Measurements from ENCODE around the gene NRG4.

- TF ChIP-seq, protein P1, sequence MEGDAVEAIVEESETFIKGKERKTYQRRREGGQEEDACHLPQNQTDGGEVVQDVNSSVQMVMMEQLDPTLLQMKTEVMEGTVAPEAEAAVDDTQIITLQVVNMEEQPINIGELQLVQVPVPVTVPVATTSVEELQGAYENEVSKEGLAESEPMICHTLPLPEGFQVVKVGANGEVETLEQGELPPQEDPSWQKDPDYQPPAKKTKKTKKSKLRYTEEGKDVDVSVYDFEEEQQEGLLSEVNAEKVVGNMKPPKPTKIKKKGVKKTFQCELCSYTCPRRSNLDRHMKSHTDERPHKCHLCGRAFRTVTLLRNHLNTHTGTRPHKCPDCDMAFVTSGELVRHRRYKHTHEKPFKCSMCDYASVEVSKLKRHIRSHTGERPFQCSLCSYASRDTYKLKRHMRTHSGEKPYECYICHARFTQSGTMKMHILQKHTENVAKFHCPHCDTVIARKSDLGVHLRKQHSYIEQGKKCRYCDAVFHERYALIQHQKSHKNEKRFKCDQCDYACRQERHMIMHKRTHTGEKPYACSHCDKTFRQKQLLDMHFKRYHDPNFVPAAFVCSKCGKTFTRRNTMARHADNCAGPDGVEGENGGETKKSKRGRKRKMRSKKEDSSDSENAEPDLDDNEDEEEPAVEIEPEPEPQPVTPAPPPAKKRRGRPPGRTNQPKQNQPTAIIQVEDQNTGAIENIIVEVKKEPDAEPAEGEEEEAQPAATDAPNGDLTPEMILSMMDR (IDR thresholded peaks at IDR 0.05; ENCODE audit: low read length), result no peak
- TF ChIP-seq EZH2 (optimal IDR thresholded peaks at IDR 0.05; ENCODE audit: low read depth, low read length) (no peak), EZH2phosphoT487 (IDR thresholded peaks at IDR 0.05; ENCODE audit: low read length) (no peak)
Observed at GRCh38 chr15:76024021-76024768, 12.0 kb upstream of the NRG4 start.
